Stimulated activated CD4-positive, alpha-beta T cell treated with anti-CD3 and anti-CD28 coated beads, Interleukin-2, amount 100 ng/mL, for 24 hours (primary cell): Measurements from ENCODE around the gene ANKRD44.
A peak's percentile ranks its signal among the peaks of the same experiment; 100 is the strongest.

ENCODE experiments used
- DNase-seq, 2 donors: peaks; one replicate each; pipeline ENCODE4 v3.0.0-alpha.2; 2020

The ANKRD44 gene

DNA sequence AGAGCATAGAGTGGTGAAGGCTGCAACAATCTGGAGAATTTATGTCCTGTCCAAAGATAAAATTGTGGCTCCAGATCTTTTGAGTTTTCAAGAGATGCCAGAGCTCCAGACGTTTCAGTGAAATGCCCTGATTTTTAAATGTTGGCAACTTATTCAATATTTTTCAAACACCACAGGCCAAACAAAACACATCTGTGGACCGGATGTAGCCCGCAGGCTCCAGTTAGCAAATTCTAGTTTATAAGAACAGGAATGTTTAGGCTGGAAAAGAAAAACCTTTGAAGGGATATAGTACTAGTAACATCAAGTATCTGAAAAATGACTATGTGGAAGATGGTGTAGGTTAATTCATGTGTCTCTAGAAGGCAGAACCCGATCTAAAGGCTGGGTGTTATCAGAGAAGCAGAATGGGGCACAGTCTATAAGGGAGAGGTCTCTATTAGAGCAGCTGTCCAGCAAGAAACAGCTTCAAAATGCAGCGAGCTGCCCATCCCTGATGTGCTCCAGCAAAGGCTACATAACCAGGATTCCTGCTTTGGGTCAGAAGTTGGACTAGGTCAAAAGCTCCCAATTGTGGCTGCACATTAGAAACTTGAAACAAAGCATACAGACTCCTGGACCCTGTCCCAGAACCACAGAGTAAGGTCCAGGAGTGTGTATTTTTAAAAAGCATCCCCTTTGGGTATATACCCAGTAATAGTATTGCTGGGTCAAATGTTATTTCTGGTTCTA, 105.9 kb downstream of the ANKRD44 start:
- no peak for DNase-seq

DNA sequence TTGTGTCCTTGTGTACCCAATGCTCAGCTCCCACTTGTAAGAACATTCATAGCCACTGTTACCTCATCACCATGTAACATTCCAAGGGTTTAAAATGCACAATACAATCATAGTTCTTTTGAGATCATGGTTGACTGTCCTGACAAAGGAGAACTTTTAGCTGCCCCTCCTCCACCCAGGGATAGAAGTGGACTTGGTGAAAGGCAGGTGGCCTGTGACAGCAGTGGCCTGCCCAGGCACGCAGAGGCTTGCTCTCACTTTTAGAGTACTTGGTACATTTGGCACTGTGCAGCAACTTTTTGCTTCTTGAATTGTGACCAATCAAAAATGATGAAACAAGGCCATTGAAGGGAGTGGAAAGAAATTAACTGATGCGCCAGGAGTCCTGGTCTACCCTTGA, 108.7 kb downstream of the ANKRD44 start:
- no peak for DNase-seq

DNA sequence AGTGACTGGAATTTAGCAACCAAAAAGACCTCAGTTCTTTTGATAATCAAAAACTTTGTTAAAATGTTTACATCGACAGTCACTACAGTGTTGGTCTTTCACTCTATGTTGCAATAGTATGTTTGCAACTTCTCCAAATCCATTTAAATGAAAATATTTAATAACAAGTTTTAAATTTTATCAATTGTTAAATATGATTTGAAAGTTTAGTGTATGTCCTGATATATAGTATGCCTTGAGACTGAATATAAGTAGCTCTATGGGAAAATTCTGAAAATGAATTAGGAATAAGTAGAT, 109.9 kb downstream of the ANKRD44 start:
- DNase-seq = no peak

DNA sequence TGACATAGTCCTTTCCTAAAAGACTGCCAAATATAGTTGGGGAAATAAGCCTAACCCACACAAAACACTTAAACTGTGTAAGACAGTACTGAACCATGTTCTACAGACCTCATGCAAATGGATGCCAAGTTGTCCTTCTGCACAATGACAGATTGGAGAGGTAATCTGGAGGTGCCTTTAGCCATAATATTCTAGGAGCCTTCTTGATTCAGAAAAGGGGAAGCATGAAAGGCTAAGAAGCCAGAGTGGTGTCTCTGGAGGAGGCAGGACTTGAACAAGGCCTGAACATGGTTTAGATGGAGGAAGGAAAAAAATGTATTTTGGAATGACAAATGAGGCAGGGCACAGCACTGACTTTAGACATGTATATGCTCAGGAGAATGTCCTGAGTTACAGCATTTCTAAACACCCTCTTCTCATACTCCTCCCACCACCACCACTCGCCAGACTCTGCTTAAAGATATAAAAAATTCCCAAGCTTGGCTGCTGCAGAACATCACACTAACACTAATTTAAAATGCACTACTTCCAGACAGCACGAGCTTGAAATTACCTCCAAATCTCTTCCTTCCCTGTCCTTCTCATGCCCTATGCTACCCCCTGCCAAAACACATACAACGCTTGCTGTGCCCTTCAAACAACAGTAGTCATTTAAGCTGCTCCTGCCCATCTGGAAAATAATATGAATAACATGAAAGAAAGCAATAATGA, 110.4 kb downstream of the ANKRD44 start:
- no peak for DNase-seq

DNA sequence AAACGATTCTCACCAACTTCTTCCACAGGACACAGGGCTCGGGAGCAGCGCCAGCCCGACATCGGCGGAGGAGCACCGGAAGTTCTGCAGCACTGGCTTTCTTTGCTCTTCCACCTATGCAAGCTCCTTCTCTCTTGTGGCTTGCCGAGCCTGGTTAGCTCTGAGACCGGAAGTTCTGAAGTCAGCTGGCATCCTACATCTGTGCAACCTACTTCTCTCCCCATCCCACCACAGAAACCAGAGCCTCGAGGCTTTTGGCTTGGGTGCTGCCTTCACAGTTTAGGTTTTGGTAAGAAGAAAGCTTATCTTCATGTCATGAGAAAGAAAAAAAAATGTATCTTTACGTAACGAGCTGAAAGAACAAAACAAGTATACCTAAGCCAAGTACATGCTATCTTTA, 111.7 kb downstream of the ANKRD44 start:
- DNase-seq = peak; percentile 77 to 83

DNA sequence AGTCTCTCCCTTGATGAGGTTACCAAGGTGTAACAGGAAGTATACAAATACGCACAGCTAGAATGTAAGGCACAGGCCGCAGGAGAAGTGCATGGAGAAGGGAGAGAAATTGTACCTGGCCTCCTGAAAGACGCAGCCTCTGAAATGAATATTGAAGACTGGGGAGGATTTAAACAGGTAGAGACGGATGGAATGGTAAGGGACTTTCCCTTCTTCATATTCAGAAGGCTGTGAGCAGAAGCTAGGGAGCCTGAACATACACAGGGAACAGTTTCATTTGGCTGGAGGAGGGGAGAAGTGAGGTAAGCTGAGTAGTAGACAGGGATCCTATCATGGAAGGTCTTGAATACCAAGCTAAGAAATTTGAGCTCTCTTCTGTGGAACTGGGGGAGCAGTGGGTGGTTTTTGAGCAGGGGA, 112.7 kb downstream of the ANKRD44 start:
- no peak for DNase-seq

DNA sequence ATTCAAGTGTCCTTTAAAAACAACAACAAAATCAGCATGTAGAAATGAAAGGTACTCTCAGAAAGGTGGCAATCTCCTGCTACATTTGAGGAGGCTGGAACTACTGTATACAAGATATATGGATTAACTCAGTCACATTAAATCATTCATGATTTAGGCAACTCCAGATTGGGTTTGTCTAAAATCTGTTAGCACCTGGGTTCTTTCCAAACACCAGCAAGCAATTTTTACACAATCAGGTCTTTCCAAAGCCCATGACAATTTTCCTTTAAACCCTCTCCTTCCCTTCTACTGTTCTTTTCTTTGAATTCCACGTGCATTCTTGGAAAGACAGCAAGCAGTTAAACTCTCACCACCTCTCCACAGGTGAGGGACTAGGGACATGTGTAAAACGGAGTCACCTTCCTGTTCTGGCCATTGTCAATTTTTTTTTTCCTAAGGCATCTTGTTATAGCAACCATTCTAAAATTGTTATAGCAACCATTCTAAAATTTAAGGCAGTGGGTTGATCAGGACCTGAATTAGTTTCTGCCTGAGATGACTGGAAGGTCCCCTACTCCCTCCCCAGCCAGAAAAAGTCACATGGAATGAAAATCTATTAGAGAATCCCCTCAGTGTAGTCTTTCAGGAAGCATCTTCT, 113.9 kb downstream of the ANKRD44 start:
- DNase-seq = no peak

DNA sequence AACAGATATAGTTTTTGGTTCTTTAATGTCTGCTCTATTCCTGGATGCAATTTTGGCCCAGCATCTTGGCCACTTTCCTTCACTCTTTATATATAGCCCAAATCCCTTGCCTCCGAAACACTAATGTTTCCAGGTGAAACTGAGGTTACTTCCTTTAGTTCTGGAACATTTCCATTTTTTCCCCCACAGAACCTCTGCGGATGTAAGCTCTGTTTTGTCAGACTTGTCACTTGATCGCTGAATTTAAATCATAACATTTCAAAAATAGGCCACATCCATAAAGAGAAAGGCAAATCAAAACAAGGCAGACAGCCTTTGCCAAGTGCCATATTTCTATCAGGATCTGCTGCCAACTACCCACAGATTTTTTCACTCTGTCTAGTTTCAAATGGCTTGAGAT, 115.1 kb downstream of the ANKRD44 start:
- DNase-seq = no peak

DNA sequence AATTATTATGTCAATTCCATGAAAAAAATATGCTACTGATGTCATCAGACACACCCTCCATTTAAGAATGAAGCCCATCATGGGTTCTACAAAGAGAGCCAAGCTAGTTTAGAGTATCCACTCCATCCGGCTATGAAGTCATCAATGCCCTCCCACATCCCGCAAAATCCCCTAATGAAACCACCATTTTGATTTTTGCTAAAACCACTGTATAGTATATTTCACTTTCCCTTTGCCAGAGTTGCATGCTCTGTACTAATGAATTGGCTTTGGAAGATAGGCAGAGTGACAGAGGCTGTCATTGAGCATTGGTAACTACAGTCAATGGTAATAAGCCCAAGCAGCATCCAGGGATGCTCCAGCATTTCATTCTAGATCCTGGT, 118.6 kb downstream of the ANKRD44 start:
- DNase-seq = peak in 1 of 2 donors; percentile 52

DNA sequence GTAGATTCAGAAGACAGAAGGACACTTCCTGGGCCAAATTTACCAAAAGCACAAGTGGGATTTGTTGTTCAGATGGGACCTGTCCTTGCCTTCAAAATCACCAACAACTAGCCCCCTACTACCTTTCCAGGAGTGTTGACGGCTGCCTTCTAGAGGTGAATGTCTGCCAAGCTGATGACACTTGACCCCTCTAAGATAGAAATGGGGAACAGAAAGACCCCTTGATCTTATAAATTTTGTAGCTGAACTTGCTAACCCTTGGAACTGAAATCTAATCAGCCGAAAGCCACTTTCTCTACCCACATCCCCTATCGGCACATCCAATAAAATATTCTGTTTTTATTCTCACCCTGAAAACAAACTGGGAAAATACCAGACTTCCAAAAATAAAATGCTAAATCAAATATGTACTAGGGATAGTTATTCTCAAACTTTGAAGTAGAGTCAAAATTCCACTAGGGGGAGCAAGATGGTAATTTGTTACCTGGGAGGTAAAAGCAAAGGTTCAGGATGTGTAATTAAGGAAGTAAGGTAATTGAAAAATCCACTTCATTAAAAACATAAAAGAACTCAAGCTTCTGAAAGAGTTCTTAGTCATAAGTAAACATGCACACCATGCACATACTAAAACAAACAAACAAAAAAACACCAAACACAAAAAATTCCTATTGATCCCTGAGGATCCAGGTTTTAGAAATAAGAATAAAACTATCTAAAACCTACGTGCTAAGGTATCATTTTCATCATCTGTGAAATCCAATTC, 119.2 kb downstream of the ANKRD44 start:
- DNase-seq = no peak

DNA sequence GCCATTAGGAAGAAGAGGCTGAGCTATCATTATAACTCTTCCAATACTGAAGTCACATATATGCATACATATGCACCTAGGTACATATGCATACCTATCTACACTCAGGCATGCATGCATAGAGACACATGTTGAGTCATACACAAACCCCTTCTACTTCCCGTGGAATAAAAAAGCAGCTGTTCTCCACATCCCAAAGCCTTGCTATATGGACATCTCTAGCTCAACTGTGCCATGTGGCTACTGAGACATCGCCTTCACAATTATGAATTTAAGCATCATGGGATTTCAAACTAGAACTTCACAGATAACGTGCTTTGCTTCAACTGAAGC, 120.5 kb downstream of the ANKRD44 start:
- no peak for DNase-seq

DNA sequence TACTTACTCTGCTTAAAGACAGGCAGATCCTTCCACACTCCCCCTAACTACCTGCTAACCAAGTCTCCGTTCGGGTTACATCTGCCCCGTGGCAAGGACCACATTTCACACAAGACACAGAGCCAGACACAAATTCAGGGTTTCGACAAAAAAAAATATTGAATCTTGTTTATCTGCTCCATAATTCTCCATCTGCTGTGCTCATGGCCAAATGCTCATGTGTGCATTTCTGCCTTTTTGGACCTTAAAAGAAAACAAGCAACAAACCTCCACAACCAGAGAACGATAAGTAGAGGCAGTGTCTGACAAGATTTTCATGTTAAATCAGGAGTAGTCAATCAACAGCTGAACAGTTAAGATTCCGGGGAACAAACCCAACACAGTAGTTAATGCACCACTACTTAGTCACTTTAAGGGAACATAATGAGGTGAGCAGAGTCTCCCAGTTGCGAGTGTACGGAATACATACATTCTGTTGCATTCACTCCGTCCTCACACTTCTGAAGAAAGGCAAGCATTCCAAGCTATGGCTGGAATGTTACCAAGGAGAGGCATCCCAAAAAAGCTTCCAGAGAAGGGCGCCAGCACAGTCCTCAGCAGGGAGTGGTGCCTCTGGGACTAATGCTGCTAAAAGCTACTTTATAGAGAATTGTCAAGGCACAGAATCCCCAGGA, 121.0 kb downstream of the ANKRD44 start:
- no peak for DNase-seq

DNA sequence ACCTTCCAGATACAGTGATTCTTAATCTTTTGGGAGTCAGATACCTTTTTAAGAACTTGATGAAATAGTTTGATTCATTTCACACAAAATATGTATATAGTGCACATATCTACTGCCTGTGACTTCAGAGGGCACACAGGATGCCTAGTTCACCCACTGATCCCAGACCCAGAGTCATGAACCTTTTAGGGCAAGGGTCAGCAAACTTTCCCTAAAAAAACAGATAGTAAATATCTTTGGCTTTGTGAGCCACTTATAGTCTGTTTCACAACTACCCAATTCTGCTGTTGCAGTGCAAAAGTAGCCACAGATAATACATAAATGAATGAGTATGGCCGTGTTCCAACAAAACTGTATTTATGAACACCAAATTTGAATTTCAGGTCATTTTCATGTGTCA, 124.9 kb downstream of the ANKRD44 start:
- no peak for DNase-seq

DNA sequence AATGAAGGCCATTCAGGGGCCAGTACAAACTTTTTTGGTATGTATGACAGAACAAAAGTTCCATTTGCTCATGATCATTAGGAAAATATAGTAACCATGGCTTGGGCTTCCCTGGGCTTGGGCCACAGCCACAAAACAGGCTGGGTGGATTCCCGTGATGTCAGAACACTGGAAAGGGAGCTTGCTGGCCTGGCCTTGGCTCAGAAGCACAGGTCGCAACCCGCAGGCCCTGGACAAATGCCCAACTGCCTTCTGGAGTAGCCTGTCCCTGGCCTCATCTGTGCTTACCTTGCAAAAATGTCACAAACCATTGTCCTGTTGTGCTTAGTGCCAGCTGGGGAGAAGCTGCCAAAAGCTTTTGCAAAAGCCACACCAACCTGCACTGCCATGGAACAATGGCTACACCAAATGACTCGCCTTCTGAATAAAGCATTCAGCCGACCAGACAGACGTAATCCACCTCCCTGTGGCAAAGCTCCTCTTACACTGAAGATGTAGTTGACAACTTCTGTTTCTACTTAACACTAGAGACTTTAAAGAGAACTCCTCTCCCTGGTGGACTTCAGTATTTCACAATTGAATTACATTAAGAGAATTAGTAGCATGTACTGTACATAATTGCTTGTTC, 125.5 kb downstream of the ANKRD44 start:
- DNase-seq = no peak

DNA sequence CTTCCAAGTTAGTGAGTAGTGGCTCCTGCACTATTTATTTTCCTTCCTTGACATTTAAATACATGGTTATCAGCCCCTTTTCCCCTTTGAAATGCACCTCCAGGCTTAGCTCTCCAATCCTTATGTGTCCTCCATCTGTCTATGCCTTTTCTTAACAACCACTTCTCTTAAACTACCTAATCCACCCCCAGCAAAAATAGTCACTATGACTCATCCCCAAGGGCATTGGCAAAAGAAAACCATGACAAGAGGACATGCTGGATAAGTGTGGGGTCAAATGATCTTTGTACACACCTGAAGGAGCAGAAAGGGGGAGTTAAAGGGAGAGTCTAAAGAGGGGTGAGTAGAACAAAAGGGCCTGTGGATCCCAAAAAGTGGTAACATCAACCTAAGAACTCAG, 127.2 kb downstream of the ANKRD44 start:
- no peak for DNase-seq

DNA sequence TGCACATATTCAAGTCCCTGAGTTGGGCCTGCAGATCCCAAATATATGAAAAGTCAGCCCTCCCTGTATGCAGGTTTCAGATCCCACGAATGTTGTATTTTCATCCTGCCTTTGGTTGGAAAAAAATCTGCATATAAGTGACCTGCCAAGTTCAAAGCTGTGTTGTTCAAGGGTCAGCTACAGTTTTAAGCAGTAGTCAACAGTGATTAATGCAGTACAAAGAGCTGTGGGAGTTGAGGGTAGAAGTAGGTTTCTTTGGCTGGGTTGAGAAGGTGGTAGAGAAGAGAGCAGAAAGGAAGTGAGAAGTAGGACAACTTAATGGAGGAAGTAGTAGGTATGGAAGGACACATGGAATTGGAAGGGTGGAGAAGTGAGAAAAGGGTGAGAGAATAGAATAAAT, 127.9 kb downstream of the ANKRD44 start:
- no peak for DNase-seq

DNA sequence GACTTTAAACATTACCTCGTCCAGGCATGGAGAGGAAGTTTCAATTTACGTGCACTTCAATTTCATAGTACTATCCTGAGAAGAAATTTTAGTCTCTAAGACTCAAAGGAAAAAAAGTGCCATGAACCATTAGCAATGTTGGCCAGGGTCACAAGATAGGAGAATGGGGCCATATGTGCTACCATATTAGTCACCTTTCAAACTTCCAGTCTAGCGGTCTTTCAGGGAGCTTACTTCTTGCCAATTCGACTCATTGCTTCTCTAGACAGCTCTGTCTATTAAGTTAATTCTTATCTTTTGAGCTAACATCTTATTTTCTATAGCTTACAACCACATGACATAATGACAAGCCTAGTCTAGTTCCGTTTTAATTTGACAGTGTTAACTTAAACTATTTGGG, 129.1 kb downstream of the ANKRD44 start:
- DNase-seq = no peak

DNA sequence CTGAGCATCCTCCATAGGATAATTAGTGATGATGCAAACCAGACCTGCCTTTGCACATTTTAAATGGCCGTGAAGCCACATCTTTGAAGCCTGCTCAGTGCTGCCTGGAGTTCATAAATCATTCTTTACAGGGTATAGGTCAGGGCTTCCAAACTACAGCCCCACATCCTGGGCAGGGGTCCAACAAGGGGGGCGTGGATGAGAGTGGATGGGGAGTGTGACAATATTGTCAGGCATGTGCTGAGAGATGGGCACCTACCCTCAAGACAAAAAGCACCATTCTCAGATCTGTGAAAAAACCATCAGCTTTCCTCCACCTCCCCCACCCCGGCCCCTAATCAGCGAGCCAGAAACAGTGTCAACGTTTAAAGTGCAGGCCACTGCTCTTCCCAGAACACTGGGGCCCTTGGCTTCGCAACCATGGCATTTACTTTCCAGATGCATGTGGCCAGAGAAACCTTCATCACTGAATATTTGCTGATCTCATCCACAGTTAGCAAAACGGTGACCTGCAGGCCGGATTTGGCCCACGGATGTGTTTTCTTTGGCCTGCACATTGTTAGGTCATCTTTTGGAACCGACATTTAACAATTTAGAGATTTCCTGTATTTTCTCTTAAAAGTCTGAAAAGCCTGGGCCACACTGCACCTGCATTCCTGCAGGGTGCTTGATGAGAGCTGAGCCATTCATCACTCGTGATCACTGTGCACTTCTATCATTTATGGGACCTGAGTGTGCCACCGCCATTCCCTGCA, 130.7 kb downstream of the ANKRD44 start:
- no peak for DNase-seq

DNA sequence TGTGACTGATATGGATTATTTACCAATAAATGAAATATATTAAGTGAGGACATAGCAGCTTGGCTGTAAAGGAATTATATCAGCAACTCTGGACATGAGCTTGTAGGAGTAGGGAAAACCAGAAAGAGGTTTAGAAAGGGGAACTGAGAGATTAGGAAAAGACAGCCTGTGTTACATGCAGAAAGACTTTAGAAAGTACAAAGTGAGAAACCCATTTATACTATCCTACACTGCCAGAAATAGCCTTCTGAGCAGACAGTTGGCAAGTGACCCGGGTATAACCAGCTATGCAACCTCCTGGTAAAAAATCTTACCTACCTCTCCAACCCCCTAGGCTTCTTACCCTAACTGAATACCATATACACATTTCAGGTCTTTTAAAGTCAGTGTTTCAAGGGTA, 134.1 kb downstream of the ANKRD44 start:
- no peak for DNase-seq

DNA sequence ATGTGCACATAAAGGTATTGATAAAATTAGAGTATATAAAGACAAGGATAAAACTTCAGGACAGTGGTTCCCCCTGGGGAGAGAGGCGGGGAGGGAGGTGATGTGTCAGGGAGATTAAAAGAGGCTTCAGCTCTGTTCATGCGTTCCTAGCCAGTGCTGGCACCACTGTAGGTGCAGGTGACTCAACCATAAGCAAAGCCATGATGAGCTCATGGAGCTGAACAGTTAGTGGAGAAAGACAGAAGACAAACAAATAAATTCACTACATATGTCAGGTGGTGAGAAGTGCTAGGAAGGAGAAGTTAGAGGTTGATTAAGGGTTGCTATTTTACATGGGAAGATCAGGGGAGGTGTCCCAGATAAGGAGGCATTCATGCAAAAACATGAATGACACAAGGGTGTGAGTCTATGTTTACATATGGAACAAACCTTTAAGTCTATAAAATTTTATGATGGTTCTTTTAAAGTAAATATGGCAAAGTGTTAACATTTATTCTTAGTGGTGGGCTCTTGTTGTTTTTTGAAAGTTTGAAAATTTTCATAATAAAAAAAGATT, 136.0 kb downstream of the ANKRD44 start:
- DNase-seq = no peak

DNA sequence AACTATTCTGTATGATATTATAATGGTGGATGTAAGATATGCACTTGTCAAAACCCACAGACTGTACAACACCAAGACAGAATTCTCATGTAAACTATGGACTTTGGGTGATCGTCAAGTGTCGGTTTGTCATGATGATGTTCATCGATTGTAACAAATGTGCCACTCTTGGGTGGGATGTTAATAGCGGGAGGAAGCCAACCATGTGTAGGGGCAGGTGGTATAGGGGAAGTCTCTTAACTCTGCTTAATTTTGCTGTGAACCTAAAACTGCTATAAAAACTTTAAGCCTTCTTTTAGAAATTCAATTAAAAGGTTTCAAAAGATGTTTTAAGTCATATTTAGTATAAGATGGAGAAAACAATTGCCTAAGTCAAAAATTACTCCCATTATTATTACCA, 139.0 kb downstream of the ANKRD44 start:
- DNase-seq = no peak

DNA sequence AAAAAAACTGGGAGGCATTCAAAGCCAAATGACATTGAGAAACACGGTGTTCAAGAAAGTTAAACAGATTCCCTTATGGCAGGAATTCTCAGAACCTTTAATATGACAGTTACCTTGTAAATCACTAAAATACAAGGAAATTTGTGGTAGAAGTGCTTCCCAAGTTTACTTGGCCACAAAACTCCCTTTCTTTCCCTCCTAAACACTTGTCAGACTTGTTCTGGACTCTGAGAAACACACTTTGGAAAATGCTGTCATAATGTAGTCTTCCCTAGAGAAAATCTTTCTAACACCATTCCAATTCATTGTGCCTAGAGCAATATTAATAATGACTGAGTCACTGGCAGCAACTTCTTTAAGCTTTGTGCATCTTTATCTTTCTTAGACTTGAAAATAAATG, 140.4 kb downstream of the ANKRD44 start:
- no peak for DNase-seq
